HepG2 (cell line): ENCODE results near the gene RSPRY1. TPM values are rescaled to one million over a fixed set of nuclear protein-coding genes. Genes with fewer than 3 reads are reported as not detected.
A peak's percentile ranks its signal among the peaks of the same experiment; 100 is the strongest.

ENCODE experiments used
- HES4 ChIP-seq: sonication (generic); formaldehyde crosslinking; IDR thresholded peaks from 2 replicates; pipeline ENCODE4 v1.9.0; 2021; ENCODE audit warnings: mild to moderate bottlenecking, missing genetic modification reagents, borderline replicate concordance
- MED1 ChIP-seq: sonication (generic); formaldehyde crosslinking; IDR thresholded peaks from 2 replicates; pipeline ENCODE4 v1.4.0; 2020; ENCODE audit warnings: missing genetic modification reagents
- PATZ1 ChIP-seq: sonication (generic); formaldehyde crosslinking; IDR thresholded peaks from 2 replicates; pipeline ENCODE4 v1.4.0; 2020; ENCODE audit warnings: missing genetic modification reagents
- RBM22 ChIP-seq: fragments of 200-400 bp; formaldehyde crosslinking; optimal IDR thresholded peaks from 2 replicates; pipeline ENCODE3; 2017; ENCODE audit warnings: mild to moderate bottlenecking, low read length, moderate library complexity
- SOX6 ChIP-seq, 2 experiments: fragments of 450-650 bp in 1 of 2; sonication (generic) in 1 of 2; formaldehyde crosslinking in 1 of 2; IDR thresholded peaks; 2 replicates each; pipeline versions ENCODE4 v1.4.0 to v1.6.1; 2017 to 2020; ENCODE audit warnings: antibody characterized with exemption in 1 of 2, mild to moderate bottlenecking in 1 of 2, missing genetic modification reagents in 1 of 2
- TARDBP ChIP-seq: sonication (generic); formaldehyde crosslinking; IDR thresholded peaks from 2 replicates; pipeline ENCODE4 v1.8.0; 2022; ENCODE audit warnings: mild to moderate bottlenecking, missing genetic modification reagents
- TFE3 ChIP-seq: IDR thresholded peaks from 2 replicates; pipeline ENCODE4 v1.6.1; 2016
- ZNF12 ChIP-seq: sonication (generic); formaldehyde crosslinking; IDR thresholded peaks from 2 replicates; pipeline ENCODE4 v1.5.0; 2020; ENCODE audit warnings: missing genetic modification reagents
- ZNF670 ChIP-seq: sonication (generic); formaldehyde crosslinking; IDR thresholded peaks from 2 replicates; pipeline ENCODE4 v1.8.0; 2022; ENCODE audit warnings: mild to moderate bottlenecking, missing genetic modification reagents, borderline replicate concordance
- ZNF781 ChIP-seq: sonication (generic); formaldehyde crosslinking; IDR thresholded peaks from 2 replicates; pipeline ENCODE4 v1.5.1; 2020; ENCODE audit warnings: borderline replicate concordance, mild to moderate bottlenecking, missing genetic modification reagents; ENCODE audit errors: not compliant biosample characterization
- polyA plus RNA-seq, 8 experiments: library from polyadenylated mRNA; depleted of rRNA in 3 of 8; stranded (reverse) in 7 of 8; unstranded in 1 of 8; fragments of >200 nt; fragmentation: Illumina TruSeq in 4 of 8; extraction: Trizol in 4 of 8; gene quantifications; 2 replicates each; pipeline versions ENCODE4 v1.2.1 to v1.2.3, GENCODE V29; 2011 to 2016; ENCODE audit warnings: low read depth in 4 of 8, missing spikeins in 1 of 8, mixed read lengths in 1 of 8; ENCODE audit not compliant: insufficient read depth in 1 of 8
- total RNA-seq, 5 experiments: library from RNA; depleted of rRNA; stranded (reverse); fragments of >200 nt; fragmentation: Illumina TruSeq; extraction: Trizol; gene quantifications; 2 replicates each; pipeline ENCODE4 v1.2.3, GENCODE V29; 2016; ENCODE audit warnings: low read depth in 1 of 5
- TF ChIP-seq, protein P1 (sequence below): sonication (generic); formaldehyde crosslinking; IDR thresholded peaks from 2 replicates; pipeline ENCODE4 v1.4.0; 2020; ENCODE audit warnings: mild to moderate bottlenecking, missing genetic modification reagents

Gene RSPRY1
- total and polyA plus RNA-seq, 2 of the 13 experiments (the other 11 are each of a cell fraction or from before 2014, with no cell fraction given), result 53.4 to 61.0 TPM

DNA sequence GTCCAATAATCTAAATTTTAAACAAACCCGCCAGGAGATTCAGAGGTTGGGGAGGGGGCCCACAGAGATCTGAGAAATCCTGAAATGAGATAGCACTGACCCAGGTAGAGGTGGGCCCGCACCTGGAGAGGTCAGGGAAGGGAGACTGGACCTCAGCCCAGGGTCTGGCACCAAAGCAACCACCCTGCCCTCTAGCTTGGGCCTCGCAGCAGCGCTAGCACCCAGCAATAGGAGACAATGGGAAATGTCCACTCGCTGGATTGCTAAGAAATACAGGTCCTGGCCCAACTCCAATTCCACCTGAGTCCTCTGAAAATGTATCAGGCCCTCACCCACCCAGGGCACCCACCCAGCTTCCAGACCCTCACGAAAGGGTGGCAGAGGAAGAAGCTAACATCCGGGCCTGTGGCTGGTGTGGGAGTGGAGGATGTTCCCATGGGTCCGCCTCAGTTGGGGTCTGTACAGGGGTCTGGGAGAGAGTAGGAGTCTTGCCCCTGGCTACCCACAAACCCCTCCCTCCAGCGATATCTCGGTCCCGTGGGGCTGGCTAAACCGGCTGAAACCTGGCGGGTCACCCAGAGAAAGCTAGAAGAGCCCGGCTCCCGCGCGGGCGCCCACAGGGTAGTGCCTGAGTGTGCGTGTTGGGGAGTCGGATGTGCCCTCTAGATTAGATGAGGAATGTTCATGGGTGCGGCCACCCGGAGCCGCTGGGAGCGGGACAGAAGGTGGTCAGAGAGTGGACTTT, 97.3 kb downstream of the RSPRY1 start (continued):
- TF ChIP-seq ZNF12 (CRISPR knock-in tag), result no peak
- TF ChIP-seq MED1 (CRISPR knock-in tag), result peak; percentile 23; the same call in 1 of the 2 replicates
- TF ChIP-seq ZNF670, result peak; percentile 0; the same call in 1 of the 2 replicates
- TF ChIP-seq HES4 (CRISPR knock-in tag), result 0 out of 2 replicates have a peak, but pooled peaks have one; percentile 40
- TF ChIP-seq SOX6 (IDR thresholded peaks at IDR 0.05), result no peak
- TF ChIP-seq SOX6 (CRISPR knock-in tag; IDR thresholded peaks at IDR 0.05), result peak; percentile 20
- 0 out of 2 replicates have a peak, but pooled peaks have one; percentile 43 for TF ChIP-seq TARDBP
- TF ChIP-seq, protein P1, sequence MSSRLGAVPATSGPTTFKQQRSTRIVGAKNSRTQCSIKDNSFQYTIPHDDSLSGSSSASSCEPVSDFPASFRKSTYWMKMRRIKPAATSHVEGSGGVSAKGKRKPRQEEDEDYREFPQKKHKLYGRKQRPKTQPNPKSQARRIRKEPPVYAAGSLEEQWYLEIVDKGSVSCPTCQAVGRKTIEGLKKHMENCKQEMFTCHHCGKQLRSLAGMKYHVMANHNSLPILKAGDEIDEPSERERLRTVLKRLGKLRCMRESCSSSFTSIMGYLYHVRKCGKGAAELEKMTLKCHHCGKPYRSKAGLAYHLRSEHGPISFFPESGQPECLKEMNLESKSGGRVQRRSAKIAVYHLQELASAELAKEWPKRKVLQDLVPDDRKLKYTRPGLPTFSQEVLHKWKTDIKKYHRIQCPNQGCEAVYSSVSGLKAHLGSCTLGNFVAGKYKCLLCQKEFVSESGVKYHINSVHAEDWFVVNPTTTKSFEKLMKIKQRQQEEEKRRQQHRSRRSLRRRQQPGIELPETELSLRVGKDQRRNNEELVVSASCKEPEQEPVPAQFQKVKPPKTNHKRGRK, result 0 out of 2 replicates have a peak, but pooled peaks have one; percentile 67
- TF ChIP-seq ZNF781, result no peak
- peak; percentile 33 for TF ChIP-seq RBM22
- TF ChIP-seq PATZ1 (CRISPR knock-in tag), result peak; percentile 42; the same call in 1 of the 2 replicates
- TF ChIP-seq TFE3, result 0 out of 2 replicates have a peak, but pooled peaks have one; percentile 17
